DMS 273 (cell line): ENCODE results near the gene GSX2.
"Not testable (repeated sequence)": the region's sequence is repeated elsewhere in the genome, so short reads cannot be mapped to it uniquely, and the experiment has no call there.

ENCODE experiments used
- DNase-seq: peaks from one replicate; lab custom pipeline; 2025; ENCODE audit not compliant: unreplicated experiment; lab: John Stamatoyannopoulos, UW

Gene GSX2

DNA sequence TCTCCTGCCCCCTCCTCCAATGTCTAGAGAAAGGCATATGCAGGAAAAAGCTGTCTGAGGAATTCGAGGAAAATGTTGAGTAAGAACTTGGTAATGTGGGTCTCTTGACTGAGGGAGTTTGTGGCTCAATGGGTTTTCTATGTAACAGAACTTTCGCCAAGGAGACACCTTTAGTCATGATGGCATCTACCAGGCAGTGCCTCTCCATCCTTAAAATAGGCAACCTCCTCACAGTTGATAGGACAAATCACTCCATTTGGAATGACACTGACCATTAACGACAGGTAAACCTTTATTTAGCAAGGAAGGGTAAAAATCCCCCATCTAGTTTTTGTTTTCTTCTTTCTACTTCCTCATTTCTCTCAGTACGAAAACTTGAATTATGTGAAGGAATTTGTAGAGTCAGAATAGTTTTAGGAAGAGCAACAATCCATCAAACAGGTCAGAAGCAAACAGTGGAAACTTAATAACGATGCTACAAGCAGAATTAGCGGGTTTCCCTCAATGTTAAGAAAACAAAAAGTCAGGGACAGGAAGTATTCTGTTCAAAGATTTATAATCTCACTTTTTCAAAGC is 2.7 kb downstream of the GSX2 start:
- no peak for DNase-seq

DNA sequence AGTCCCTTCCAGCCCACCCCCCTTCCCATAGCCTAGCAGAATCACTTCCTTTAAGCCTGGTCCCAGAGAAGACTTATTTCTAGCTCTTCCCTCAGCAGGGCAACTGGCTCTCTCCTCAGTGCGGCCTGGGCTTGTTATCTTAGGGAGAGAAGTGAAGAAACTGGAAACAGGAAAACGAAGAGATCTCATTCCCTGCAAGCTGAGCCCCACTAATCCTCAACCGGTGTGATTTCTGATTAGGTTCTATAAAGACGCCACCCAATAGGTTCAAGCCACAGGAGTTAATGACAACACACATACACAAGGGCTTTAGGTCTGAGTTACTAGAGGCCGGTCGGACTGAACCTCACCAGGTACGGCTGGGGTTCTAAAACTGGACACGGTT is 3.2 kb downstream of the GSX2 start:
- DNase-seq: no peak

DNA sequence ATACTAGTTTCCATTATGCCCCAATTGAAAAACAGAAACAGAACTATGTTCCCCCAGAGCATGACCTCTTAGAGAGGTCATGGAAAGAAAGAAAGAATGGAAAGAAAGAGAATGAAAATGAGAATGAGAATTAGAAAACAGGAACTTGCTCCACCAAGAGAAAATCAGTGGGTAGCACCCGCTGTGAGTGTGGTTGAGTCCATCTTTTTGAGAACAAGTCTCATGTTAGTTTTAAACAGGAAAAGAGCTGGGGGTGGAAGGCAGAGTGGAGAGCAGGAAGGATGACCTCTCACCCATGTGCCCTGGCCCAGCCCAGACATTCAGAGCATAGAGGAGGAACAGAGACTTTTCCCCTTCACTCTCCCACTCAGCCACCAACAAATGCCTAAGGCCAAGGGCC is 4.9 kb downstream of the GSX2 start:
- no peak for DNase-seq

DNA sequence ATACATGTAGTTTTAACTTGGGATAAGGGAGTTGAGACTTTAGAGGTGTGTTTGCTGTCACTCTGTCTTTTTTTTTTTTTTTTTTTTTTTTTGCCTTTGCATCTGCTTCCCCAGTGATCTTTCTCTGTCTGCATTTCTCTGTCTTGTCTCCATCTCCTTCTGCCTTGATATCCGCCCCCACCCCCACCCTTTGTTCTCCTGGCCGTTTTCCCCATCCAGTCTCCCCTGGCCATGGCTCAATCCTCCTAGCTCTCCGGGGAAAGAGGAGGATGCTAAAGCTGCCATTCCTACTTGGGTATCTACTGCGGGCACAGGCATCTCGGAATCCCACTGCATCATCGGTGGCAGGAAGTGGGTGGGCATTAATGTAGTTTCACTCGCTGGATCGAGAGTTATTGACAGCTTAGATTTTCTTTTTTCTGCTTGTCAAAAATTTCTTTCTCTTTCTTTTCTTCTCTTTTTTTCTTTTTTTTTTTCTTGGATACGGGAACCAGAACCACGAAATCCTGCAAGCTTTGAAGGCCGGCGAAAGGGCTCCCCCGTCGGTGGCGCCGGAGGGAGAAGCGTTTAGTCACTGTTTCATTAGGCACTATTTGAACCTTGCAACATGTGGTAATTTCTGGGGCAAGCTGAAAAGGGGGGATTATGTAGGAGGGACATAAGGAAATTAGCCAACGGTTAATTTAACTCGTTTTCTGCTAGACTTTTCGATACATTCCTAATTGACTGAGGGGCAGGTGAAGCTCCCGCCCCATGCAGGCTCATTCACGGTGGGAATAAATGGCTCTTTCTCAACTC is 8.2 kb downstream of the GSX2 start:
- DNase-seq: no peak

DNA sequence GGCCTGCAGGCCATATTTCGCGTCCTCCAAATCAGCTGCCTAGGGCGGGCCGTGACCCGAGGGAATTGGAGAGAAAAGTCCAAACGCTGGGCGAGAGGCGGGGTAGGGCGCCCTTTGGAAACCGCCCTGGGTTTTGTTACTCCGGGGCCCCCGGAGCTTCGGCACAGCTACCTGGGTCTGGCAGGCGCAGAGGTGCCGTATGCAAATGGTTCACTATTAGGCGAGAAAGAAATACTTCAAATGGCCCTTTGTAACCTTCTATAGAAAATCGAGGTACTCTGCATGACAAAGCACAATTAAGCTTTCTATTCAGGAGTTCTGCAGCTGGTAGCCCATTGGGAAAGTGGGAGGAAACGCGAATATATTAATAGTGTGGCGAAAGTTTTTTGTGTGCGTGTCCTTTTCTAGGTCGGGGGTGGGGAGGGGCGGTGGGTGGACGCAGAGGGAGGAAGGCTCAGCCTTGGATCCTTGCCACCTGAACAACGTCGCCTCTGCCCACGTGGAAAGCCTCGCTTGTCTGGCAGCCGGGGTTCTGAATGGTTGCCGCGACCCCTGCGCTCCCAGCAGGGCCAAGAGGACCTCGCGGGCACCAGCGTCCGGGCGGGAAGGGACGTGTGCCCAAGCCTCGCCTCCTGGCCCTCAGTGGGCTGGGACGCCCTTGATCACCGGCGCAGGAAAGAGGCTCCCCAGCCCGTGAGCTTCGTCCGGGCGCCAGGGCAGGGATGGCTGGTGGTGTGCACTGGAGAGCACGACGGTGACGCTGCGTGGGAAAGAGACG is 9.5 kb downstream of the GSX2 start:
- DNase-seq: no peak

DNA sequence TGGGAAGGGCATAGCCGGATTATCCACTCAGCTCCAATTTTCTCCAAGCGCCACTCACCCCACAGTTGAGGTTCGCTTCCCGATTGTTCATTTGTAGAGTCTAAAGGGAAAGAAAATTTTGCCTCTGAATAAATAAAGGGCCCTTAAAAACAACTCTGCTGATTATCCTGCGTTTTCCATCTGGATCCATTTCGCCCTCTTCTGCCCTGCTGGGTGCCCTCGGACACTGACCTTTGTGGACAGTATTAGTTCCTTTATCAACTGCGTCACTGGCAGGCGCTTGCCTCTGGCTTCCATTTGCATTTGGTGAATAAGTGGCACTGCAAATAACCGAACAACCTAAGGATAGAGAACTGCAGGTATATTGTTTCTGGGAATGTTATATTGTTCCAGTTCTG is 10.1 kb downstream of the GSX2 start:
- DNase-seq: no peak

DNA sequence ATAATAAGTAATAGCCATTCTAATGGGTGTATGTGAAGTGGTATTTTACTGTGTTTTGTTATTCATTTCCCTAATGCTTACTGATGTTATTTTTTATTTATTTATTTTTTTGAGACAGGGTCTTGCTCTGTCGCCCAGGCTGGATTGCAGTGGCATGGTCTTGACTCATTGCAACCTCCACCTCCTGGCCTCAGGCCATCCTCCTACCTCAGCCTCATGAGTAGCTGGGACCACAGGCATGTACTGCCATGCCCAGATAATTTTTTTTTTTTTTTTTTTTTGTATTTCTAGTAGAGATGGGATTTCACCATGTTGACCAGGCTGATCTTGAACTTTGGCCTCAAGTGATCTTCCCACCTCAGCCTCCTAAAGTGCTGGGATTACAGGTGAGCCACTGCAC is 13.2 kb downstream of the GSX2 start:
- not testable (repeated sequence) for DNase-seq

DNA sequence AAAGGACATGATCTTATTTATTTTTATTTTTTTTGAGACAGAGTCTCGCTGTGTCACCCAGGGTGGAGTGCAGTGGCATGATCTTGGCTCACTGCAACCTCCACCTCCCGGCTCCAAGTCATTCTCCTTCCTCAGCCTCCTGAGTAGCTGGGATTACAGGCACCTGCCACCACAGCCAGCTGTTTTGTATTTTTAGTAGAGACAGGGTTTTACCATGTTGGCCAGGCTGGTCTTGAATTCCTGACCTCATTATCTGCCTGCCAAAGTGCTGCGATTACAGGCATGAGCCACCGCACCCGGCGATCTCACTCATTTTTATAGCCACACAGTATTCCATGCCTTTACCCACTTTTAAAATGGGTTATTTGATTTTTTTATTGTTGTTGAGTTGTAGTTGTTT is 16.3 kb downstream of the GSX2 start:
- DNase-seq: not testable (repeated sequence)

DNA sequence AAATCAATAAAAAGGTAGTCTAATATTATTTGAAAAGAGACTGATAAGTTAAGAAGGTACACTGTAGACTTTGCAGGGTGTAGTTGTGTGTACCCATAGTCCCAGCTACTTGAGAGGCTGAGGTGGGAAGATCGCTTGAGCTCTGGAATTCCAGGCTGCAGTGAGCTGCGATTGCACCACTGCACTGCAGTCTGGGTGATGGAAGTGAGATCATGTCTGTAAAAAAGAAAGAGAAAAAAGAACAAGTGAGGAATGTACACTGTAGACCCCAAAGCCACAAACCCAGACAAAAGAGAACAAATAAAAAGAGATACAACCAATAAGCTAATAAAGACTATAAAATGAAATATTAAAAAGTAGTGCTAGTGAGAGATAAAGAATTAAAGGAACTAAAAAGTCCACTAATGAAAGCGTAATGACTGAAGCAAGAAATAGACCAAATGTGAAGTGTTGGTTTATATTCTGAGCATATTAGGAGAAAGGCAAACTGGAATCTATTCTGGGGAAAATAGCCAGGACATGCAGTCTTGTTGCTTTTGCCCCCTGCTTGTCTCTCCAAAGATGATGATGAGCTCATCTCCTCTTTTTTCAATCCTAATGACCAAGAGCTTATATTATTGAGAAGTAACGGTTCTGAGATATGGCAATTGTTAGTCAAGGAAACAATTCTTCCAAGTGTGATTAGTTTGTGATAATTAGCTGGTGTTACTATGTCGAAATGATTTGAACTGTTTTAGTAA is 19.1 kb downstream of the GSX2 start:
- DNase-seq: no peak

DNA sequence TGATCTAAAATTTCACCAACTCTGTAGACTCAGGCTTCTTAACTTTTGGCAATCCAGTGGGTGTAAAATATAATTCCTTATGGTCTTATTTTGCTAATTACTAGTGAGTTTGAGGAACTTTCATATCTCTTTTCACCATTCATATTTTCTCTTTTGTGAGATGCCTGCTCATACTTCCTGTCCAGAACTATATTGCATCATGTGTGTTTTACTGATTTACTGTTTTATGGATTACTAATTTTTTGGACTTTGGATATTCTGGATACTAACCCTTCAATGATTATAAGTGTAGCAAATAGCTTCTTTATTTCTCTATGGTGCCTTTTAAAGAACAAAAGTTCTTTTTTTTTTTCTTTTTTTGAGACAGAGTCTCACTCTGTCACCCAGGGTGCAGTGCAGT is 20.6 kb downstream of the GSX2 start:
- DNase-seq: no peak

DNA sequence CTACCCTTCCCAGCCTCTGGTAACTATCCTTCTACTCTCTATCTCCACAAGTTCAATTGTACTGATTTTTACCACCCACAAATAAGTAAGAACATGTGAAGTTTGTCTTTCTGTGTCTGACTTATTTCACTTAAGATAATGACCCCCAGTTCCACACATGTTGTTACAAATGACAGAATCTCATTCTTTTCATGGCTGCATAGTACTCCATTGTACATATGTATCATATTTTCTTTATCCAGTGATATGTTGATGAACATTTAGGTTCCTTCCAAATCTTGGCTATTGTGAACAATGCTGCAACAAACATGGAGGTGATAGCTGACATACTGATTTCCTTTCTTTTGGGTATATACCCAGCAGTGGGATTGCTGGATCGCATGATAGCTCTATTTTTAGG is 27.7 kb downstream of the GSX2 start:
- DNase-seq: no peak

DNA sequence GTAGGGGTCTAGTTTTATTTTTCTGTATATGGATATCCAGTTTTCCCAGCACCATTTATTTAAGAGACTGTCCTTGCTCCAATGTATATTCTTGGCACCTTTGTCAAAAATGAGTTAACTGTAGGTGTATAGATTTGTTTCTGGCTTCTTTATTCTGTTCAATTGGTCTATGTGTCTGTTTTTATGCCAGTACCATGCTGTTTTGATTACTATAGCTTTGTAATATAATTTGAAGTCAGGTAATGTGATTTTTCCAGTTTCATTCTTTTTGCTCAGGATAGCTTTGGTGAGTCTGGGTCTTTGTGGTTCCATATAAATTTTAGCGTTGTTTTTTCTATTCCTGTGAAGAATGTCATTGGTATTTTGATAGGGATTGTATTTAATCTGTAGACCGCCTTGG is 28.7 kb downstream of the GSX2 start:
- DNase-seq: not testable (repeated sequence)

DNA sequence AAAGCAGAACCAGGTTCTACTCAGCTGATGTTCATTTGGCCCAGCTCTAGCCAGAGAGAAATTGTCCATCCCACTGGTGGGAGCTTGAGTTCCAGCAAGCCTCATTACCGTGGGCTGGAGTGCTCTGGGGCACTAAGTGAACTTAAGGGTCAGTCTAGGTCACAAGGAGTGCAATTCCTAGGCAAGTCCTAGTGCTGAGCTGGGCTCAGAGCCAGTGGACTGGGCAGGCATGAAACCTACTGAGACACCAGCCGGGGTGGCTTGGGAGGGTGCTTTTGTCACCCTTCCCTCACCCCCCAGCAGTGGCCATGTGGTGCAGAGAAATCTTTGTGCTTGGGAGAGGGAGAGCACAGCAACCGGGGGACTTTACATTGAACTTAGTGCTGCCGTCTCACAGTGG is 39.4 kb downstream of the GSX2 start:
- no peak for DNase-seq

DNA sequence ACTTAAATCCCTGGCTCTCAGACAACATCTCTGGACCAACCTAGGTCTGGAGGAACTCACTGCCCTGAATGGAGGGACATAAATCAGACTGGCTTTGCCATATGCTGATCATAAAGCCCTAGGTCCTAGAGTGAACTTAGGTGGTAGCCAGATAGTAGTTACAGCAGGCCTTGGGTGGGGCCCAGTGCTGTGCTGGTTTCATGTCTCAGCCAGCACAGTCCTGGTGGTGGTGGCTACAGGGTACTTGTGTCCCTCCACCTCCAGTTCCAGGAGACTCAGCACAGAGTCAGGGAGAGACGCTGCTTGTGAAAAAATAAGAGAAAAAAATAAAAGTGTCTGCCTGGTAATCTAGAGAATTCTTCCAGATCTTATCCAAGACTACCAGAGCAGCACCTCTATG is 40.3 kb downstream of the GSX2 start:
- DNase-seq: no peak

DNA sequence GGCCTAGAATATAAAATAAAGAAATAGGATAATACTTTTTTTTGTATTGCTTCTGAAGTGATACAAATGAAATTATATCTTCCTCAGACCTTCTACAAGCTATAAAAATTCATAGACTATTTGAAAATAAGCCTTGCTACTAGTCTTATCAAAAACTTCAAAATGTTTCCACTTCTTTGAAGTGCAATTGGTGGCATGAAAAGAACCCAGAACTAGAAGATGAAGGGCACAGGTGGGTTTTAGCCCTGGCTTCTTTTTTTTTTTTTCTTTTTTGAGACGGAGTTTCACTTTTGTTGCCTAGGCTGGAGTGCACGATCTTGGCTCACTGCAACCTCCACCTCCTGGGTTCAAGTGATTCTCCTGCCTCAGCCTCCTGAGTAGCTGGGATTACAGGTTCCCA is 44.2 kb downstream of the GSX2 start:
- DNase-seq: no peak

DNA sequence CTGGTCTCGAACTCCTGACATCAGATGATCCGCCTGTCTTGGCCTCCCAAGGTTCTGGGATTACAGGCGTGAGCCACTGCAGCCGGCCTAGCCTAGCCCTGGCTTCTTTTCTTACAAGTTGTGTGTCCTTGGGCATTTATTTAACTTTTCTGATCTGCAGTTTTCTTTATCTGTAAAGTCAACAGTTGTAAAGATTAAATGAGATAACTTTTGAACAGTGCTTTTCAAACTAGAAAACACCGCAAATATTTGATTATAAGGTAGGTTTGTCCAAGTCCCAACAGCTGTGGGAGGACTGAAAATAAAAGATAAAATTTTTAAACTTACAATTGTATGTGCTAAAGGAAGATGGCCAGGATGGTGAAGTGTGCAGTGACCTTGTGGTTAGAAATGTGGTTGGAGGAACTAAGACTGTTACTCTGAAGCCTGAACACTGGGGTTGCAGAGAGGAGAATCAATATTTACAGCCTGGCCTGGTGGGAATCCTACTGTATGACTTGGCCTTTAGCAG is 44.8 kb downstream of the GSX2 start:
- no peak for DNase-seq

DNA sequence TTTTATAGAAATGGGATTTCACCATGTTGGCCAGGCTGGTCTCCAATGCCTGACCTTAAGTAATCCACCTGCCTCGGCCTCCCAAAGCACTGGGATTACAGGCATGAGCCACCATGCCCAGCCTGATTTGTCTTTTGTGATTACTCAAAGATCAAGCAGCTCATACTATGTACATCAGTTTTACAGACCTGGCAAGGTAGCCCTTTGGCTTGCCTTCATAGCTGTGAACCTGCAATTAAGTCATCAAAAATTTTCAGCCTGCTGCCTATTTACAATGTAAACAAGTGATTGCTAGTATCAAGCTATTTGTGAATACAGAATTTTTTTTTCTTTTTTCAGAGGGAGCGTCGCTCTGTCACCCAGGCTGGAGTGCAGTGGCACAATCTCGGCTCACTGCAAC is 46.2 kb downstream of the GSX2 start:
- DNase-seq: no peak

DNA sequence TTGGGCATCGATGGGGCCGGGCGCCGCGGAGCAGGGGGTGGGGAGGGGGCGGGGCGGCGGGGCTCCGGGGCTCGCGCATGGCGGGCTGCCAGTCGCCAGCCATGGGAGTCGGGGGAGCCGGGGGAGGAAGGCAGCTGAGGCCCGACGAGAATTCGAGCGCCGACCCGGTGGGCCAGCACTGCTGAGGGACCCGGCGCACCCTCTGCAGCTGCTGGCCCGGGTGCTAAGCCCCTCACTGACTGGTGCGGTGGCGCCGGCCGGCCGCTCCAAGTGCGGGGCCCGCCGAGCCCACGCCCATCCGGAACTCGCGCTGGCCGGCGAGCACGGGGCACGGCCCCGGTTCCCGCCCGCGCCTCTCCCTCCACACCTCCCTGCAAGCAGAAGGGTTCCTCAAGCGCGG is 49.4 kb downstream of the GSX2 start:
- no peak for DNase-seq
